GM19438 (cell line): Measurements from ENCODE around the gene GRK5.

ENCODE experiments used
- ATAC-seq: cut with Tn5 transposase; IDR thresholded peaks from one replicate; pipeline ENCODE4 v1.9.1; 2021; ENCODE audit warnings: low read depth; ENCODE audit not compliant: unreplicated experiment

GRK5 gene

DNA sequence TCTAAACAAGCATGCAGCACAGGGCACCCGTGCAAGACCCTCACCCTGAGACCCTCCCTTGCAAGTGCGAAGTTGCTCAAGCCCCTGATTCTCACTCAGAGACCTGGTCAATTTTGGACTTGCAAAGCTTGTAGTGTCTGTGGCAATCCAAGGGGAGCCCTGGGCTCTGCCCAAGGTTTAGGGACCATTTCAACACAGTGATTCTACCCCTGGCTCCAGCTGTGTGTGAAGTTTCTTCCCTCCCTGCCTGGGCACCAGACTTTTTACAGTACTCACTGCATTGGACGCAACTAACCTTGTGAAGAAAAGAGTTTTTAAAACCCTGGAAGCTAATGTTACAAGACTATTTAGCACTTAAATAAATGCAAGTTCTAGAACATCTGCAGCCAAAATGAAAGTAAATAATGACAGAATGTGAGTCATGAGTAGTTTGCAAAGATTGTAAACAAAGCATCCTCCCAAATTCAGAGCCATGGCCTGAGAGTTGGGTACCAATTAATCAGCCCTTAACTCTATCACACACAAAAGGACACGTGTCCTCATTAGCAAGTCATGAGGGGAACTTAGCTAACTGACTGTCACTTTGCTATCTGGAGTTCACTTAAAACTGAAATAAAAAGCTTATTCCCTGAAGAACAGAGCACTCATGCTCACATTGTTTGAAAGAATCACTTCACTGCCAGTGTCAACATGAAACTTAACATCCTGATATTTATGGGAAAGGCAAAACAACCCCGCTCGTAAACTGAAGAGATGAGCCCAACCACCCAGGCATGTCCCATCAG, 287.1 kb downstream of the GRK5 start:
- ATAC-seq: no peak

DNA sequence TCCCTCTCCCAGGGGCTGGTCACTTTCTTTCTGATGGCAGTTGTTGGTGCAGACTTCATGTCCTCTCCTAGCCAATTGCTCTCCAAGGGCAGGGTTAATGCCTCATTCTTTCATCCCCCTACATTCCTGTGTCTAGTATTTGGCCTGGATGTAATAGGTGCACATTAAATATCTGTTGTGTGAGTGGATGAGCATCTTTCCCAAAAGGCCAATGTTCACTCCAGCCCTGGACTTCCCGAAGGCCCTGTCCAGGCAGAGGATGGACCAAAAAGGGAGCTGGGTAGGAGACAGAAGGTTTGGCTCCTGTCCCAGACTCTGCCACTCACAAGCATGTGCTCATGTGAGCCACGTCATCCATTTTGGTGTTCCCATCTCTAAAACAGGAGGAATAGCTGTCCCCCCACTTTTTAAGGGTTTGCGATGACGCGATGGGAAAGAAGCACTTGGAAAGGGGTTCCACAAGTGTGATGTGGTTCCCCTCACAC, 287.7 kb downstream of the GRK5 start:
- ATAC-seq: no peak

DNA sequence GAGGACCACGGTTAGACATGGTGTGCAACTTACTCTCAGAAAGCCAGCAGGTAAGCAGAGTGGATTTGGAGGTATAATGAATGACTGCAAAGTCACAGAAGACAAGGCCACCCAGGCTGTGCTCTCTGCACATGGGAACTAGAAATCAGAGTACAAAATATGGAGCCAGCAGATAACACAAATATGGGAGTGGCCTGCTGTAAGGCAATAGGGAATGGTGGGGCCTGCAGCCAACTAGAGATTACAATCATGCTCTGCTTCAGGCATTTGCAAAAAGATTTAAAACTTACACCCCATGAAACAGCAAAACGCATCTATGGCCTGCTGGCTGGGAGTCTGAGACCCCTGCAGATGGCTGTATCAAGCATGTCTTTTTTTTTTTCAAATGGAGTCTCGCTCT, 288.2 kb downstream of the GRK5 start:
- no peak for ATAC-seq

DNA sequence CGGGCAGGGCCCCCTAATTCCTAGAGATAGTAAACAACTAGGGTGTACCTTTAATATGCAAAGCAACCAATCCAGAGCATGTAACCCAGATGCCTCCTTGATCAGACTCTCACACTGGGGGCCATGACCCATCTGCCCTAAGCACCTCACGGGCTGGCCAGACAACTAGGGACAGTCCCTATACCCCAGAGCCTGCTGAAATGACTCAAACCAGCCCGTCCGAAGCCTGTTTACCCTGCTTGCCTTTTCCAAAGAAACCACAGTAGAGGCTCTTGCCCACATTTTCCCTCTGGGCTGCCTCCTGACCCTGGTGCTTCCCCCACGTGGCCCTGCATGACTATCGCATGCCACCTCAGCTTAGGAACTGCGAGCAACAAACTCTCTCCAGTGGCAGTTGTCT, 288.9 kb downstream of the GRK5 start:
- ATAC-seq: peak; percentile 82

- no peak for ATAC-seq
Observed at GRCh38 chr10:119497243-119497642, 289.9 kb downstream of the GRK5 start.

- no peak for ATAC-seq
Observed at GRCh38 chr10:119498889-119499676, 291.7 kb downstream of the GRK5 start.

GRCh38 chr10:119499677-119500002, 292.3 kb downstream of the GRK5 start:
- ATAC-seq: no peak

GRCh38 chr10:119500123-119500795, 292.9 kb downstream of the GRK5 start:
- ATAC-seq: no peak

GRCh38 chr10:119500821-119501220, 293.4 kb downstream of the GRK5 start:
- no peak for ATAC-seq

GRCh38 chr10:119501690-119502089, 294.3 kb downstream of the GRK5 start:
- ATAC-seq: no peak

GRCh38 chr10:119502209-119502608, 294.8 kb downstream of the GRK5 start:
- no peak for ATAC-seq

DNA sequence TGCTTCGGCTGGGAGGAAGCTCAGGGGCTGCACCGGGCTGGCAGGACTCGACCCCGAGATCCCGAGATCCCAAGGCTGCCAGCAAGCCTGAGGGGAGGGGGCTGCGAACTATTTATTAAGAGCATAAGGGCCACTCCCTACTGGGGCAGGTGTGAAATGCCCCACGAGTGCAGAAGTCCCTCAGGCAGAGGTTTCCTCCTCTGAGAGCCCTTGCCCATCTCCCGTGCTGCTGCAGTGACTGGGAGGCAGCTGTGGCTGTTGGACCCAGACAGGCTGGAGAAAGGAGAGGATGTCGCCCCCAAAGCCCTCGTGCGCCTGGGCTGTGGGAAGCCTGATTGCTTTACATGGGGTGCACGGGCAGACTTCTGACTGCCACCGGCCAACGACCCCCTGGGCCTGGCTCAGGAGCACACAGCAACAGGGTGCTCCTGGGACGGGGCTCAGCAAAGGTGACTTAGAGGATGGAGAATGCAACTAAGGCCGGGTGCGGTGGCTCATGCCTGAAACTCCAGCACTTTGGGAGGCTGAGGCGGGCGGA, 295.3 kb downstream of the GRK5 start:
- ATAC-seq: no peak

GRCh38 chr10:119503821-119504220, 296.4 kb downstream of the GRK5 start:
- ATAC-seq: no peak

DNA sequence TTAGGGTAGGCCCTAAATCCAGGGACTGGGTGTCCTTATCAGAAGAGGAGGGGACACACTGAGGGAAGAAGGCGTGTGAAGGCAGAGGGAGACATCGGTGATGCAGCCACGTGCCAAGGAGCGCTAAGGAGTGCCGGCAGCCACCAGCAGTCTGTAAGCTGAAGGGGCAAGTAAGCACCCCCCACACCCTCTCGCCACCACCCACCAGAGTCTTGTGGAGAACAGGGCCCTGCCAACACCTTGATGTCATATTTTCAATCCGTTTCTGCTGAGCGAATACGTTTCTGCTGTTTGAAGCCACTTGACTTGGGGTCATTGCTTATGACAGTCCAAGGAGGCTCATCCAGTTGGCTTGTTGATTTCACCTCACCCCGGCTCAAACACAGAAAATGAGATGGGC, 297.3 kb downstream of the GRK5 start:
- no peak for ATAC-seq

DNA sequence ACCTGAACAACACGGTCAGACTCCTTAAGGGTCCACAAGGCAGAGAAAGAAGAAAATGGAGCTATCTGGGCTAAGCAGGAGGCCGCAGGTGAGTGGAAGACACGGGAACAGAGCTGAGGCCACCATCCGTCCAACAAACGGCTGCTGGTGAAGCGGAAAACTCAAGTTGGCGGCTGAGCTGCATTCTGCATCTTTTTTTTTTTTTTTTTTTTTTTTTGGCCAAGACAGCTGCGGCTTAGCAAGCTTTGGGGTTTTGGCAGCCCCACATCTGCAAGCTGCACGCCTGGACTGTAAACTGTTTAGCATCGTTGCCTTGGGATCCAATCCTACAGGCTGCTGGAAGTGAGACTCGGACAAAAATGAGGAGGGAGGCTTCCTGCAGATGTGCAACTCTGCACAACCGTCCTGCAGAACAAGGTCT, 297.8 kb downstream of the GRK5 start:
- no peak for ATAC-seq
